GM23338 (cell line): ENCODE results near the gene TMEM63A. TPM values are rescaled to one million over a fixed set of nuclear protein-coding genes. Genes with fewer than 3 reads are reported as not detected.

Experiments used
- ATAC-seq: fragments of 200-7000 bp; cut with Tn5 transposase; 3 replicates; pipeline ENCODE4 v1.9.1; 2020
- DNase-seq: peaks from one replicate; pipeline ENCODE4 v3.0.0-alpha.2; 2015; ENCODE audit warnings: low spot score
- H2AFZ ChIP-seq: fragments of 200-600 bp; sonication (generic); 2 replicates; pipeline ENCODE4 v1.8.0; 2016; ENCODE audit warnings: antibody characterized with exemption, mild to moderate bottlenecking, moderate library complexity
- H3F3A ChIP-seq: fragments of 200-600 bp; sonication (generic); replicated peaks from 2 replicates; pipeline ENCODE4 v1.8.0; 2017; ENCODE audit warnings: antibody characterized with exemption, mixed run types, low read depth
- H3K27ac ChIP-seq: fragments of 200-600 bp; sonication (generic); 2 replicates; pipeline ENCODE4 v1.6.1; 2016; ENCODE audit warnings: low read depth
- H3K27me3 ChIP-seq: fragments of 200-600 bp; sonication (generic); 2 replicates; pipeline ENCODE4 v1.8.0; 2016; ENCODE audit warnings: mild to moderate bottlenecking, mixed run types, moderate library complexity; ENCODE audit not compliant: insufficient read depth
- H3K36me3 ChIP-seq: fragments of 200-600 bp; sonication (generic); 2 replicates; pipeline ENCODE4 v1.8.0; 2016; ENCODE audit warnings: mild to moderate bottlenecking; ENCODE audit not compliant: insufficient read depth
- H3K4me1 ChIP-seq: fragments of 200-600 bp; sonication (generic); 2 replicates; pipeline ENCODE4 v1.8.0; 2016; ENCODE audit warnings: mild to moderate bottlenecking, moderate library complexity; ENCODE audit not compliant: insufficient read depth
- H3K4me2 ChIP-seq: fragments of 200-600 bp; sonication (generic); 2 replicates; pipeline ENCODE4 v1.7.1; 2017; ENCODE audit warnings: mixed run types
- H3K4me3 ChIP-seq: fragments of 200-600 bp; sonication (generic); 2 replicates; pipeline ENCODE4 v1.6.1; 2016; ENCODE audit warnings: mixed run types
- H3K79me2 ChIP-seq: fragments of 200-600 bp; sonication (generic); replicated peaks from 2 replicates; pipeline ENCODE4 v1.8.0; 2017; ENCODE audit warnings: mild to moderate bottlenecking; ENCODE audit not compliant: insufficient read depth
- H3K9me2 ChIP-seq: fragments of 200-600 bp; sonication (generic); 2 replicates; pipeline ENCODE4 v1.8.0; 2017; ENCODE audit not compliant: insufficient read depth
- H4K20me1 ChIP-seq: fragments of 200-600 bp; sonication (generic); replicated peaks from 2 replicates; pipeline ENCODE4 v1.8.0; 2017; ENCODE audit warnings: mild to moderate bottlenecking; ENCODE audit not compliant: insufficient read depth
- H3K27ac Mint-ChIP-seq: 2 replicates; pipeline ENCODE4 v1.8.0; 2020; ENCODE audit warnings: inconsistent platforms, mild to moderate bottlenecking, moderate library complexity, mixed read lengths
- H3K27me3 Mint-ChIP-seq: 3 replicates; pipeline ENCODE4 v1.8.0; 2022; ENCODE audit warnings: low read depth, mild to moderate bottlenecking, moderate library complexity, mixed read lengths, inconsistent platforms; ENCODE audit not compliant: insufficient read depth, poor library complexity
- H3K36me3 Mint-ChIP-seq: 3 replicates; pipeline ENCODE4 v1.8.0; 2021; ENCODE audit warnings: low read depth, mild to moderate bottlenecking, inconsistent platforms, moderate library complexity, mixed read lengths
- H3K4me1 Mint-ChIP-seq: 3 replicates; pipeline ENCODE4 v1.8.0; 2020; ENCODE audit warnings: mild to moderate bottlenecking, inconsistent platforms, mixed read lengths
- H3K4me3 Mint-ChIP-seq: 3 replicates; pipeline ENCODE4 v1.8.0; 2021; ENCODE audit warnings: moderate library complexity, mild to moderate bottlenecking, inconsistent platforms, mixed read lengths
- H3K9me3 Mint-ChIP-seq: 3 replicates; pipeline ENCODE4 v1.8.0; 2020; ENCODE audit warnings: moderate library complexity, mild to moderate bottlenecking, inconsistent platforms, mixed read lengths
- CREB1 ChIP-seq: fragments of 250-450 bp; sonication (Bioruptor Pico); IDR thresholded peaks from 2 replicates; pipeline ENCODE4 v1.5.0; 2020; ENCODE audit warnings: low read depth, mild to moderate bottlenecking, moderate library complexity
- ETS1 ChIP-seq: IDR thresholded peaks from 2 replicates; pipeline ENCODE4 v1.6.1; 2016; ENCODE audit warnings: antibody characterized with exemption
- EZH2 ChIP-seq: fragments of 200-600 bp; sonication (generic); IDR thresholded peaks from one replicate; pipeline ENCODE4 v1.8.0; 2017; ENCODE audit warnings: antibody characterized with exemption, mild to moderate bottlenecking, low read depth; ENCODE audit not compliant: unreplicated experiment
- EZH2phosphoT487 ChIP-seq: fragments of 200-600 bp; sonication (generic); IDR thresholded peaks from one replicate; pipeline ENCODE4 v1.8.1; 2018; ENCODE audit warnings: antibody characterized with exemption; ENCODE audit not compliant: unreplicated experiment
- JUNB ChIP-seq: IDR thresholded peaks from one replicate; pipeline ENCODE4 v1.6.1; 2016; ENCODE audit warnings: antibody characterized with exemption; ENCODE audit not compliant: unreplicated experiment
- NANOG ChIP-seq: IDR thresholded peaks from 2 replicates; pipeline ENCODE4 v1.6.1; 2016; ENCODE audit warnings: antibody characterized with exemption, borderline replicate concordance
- POLR2AphosphoS5 ChIP-seq: IDR thresholded peaks from 2 replicates; pipeline ENCODE4 v1.6.1; 2016; ENCODE audit warnings: antibody characterized with exemption, low read depth
- STAT1 ChIP-seq: IDR thresholded peaks from one replicate; pipeline ENCODE4 v1.6.1; 2016; ENCODE audit warnings: antibody characterized with exemption; ENCODE audit not compliant: unreplicated experiment
- ZNF114 ChIP-seq: fragments of 250-450 bp; sonication (Bioruptor Pico); IDR thresholded peaks from 2 replicates; pipeline ENCODE4 v1.5.0; 2020; ENCODE audit warnings: mild to moderate bottlenecking, moderate library complexity
- ZNF331 ChIP-seq: fragments of 250-450 bp; sonication (Bioruptor Pico); IDR thresholded peaks from 2 replicates; pipeline ENCODE4 v1.5.0; 2020; ENCODE audit warnings: low read depth, mild to moderate bottlenecking, moderate library complexity
- polyA plus RNA-seq: library from polyadenylated mRNA; unstranded; fragments of >200 nt; fragmentation: Nextera tagmentation; extraction: Ambion mirVana; gene quantifications from 2 replicates; pipeline ENCODE4 v1.2.1, GENCODE V29; 2016
- total RNA-seq: library from RNA; depleted of rRNA; stranded (reverse); fragments of >200 nt; shearing (Covaris generic); gene quantifications from 2 replicates; pipeline ENCODE4 v1.2.3, GENCODE V29; 2014
- TF ChIP-seq, protein P1 (sequence below): fragments of 250-450 bp; sonication (Bioruptor Pico); IDR thresholded peaks from 2 replicates; pipeline ENCODE4 v1.5.0; 2020; ENCODE audit warnings: mild to moderate bottlenecking, moderate library complexity
- TF ChIP-seq, protein P2 (sequence below): IDR thresholded peaks from one replicate; pipeline ENCODE4 v1.6.1; 2018; ENCODE audit warnings: antibody characterized with exemption; ENCODE audit not compliant: unreplicated experiment
- TF ChIP-seq, protein P3 (sequence below), 2 experiments: fragments of 200-600 bp in 1 of 2; sonication (generic) in 1 of 2; conservative IDR thresholded peaks; 2 replicates each; pipeline versions ENCODE4 v1.5.1 to v1.6.1; 2016 to 2017; ENCODE audit warnings: antibody characterized with exemption in 2 of 2, low read depth in 2 of 2, mild to moderate bottlenecking in 2 of 2, moderate library complexity in 1 of 2

Gene TMEM63A
- total and polyA plus RNA-seq, 2 experiments from 2014 or later = 31.7 to 76.9 TPM

GRCh38 chr1:225818229-225818628 is 64.0 kb downstream of the TMEM63A start:
- peak overlapping the region; percentile 52 for H3K4me2 ChIP-seq
- H3K27ac ChIP-seq = peak overlapping the region; percentile 87; the same call in 1 of the 2 replicates
- 0 out of 2 replicates have a peak, but pooled peaks cover 6% of the 10 kb centered on the region for H3F3A ChIP-seq
- peak overlapping the region; percentile 96 for H3K27ac Mint-ChIP-seq
- peak; percentile 11; the same call in 2 of the 3 replicates for ATAC-seq
- peaks cover 4% of the 10 kb centered on the region for H3K27me3 Mint-ChIP-seq
- H3K4me1 ChIP-seq = peaks cover 40% of the 10 kb centered on the region
- H3K27me3 ChIP-seq = no peaks in the 10 kb centered on the region
- TF ChIP-seq STAT1 (no peak), ETS1 (no peak), POLR2AphosphoS5 (no peak), ZNF114 (no peak), EZH2phosphoT487 (no peak), CREB1 (no peak), NANOG (no peak), JUNB (no peak), ZNF331 (CRISPR knock-in tag) (no peak), EZH2 (no peak)
- TF ChIP-seq, protein P1, sequence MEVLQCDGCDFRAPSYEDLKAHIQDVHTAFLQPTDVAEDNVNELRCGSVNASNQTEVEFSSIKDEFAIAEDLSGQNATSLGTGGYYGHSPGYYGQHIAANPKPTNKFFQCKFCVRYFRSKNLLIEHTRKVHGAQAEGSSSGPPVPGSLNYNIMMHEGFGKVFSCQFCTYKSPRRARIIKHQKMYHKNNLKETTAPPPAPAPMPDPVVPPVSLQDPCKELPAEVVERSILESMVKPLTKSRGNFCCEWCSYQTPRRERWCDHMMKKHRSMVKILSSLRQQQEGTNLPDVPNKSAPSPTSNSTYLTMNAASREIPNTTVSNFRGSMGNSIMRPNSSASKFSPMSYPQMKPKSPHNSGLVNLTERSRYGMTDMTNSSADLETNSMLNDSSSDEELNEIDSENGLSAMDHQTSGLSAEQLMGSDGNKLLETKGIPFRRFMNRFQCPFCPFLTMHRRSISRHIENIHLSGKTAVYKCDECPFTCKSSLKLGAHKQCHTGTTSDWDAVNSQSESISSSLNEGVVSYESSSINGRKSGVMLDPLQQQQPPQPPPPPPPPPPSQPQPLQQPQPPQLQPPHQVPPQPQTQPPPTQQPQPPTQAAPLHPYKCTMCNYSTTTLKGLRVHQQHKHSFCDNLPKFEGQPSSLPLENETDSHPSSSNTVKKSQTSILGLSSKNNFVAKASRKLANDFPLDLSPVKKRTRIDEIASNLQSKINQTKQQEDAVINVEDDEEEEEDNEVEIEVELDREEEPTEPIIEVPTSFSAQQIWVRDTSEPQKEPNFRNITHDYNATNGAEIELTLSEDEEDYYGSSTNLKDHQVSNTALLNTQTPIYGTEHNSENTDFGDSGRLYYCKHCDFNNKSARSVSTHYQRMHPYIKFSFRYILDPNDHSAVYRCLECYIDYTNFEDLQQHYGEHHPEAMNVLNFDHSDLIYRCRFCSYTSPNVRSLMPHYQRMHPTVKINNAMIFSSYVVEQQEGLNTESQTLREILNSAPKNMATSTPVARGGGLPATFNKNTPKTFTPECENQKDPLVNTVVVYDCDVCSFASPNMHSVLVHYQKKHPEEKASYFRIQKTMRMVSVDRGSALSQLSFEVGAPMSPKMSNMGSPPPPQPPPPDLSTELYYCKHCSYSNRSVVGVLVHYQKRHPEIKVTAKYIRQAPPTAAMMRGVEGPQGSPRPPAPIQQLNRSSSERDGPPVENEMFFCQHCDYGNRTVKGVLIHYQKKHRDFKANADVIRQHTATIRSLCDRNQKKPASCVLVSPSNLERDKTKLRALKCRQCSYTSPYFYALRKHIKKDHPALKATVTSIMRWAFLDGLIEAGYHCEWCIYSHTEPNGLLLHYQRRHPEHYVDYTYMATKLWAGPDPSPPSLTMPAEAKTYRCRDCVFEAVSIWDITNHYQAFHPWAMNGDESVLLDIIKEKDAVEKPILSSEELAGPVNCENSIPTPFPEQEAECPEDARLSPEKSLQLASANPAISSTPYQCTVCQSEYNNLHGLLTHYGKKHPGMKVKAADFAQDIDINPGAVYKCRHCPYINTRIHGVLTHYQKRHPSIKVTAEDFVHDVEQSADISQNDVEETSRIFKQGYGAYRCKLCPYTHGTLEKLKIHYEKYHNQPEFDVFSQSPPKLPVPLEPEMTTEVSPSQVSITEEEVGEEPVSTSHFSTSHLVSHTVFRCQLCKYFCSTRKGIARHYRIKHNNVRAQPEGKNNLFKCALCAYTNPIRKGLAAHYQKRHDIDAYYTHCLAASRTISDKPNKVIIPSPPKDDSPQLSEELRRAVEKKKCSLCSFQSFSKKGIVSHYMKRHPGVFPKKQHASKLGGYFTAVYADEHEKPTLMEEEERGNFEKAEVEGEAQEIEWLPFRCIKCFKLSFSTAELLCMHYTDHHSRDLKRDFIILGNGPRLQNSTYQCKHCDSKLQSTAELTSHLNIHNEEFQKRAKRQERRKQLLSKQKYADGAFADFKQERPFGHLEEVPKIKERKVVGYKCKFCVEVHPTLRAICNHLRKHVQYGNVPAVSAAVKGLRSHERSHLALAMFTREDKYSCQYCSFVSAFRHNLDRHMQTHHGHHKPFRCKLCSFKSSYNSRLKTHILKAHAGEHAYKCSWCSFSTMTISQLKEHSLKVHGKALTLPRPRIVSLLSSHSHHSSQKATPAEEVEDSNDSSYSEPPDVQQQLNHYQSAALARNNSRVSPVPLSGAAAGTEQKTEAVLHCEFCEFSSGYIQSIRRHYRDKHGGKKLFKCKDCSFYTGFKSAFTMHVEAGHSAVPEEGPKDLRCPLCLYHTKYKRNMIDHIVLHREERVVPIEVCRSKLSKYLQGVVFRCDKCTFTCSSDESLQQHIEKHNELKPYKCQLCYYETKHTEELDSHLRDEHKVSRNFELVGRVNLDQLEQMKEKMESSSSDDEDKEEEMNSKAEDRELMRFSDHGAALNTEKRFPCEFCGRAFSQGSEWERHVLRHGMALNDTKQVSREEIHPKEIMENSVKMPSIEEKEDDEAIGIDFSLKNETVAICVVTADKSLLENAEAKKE (CRISPR knock-in tag) = no peak
- TF ChIP-seq, protein P2, sequence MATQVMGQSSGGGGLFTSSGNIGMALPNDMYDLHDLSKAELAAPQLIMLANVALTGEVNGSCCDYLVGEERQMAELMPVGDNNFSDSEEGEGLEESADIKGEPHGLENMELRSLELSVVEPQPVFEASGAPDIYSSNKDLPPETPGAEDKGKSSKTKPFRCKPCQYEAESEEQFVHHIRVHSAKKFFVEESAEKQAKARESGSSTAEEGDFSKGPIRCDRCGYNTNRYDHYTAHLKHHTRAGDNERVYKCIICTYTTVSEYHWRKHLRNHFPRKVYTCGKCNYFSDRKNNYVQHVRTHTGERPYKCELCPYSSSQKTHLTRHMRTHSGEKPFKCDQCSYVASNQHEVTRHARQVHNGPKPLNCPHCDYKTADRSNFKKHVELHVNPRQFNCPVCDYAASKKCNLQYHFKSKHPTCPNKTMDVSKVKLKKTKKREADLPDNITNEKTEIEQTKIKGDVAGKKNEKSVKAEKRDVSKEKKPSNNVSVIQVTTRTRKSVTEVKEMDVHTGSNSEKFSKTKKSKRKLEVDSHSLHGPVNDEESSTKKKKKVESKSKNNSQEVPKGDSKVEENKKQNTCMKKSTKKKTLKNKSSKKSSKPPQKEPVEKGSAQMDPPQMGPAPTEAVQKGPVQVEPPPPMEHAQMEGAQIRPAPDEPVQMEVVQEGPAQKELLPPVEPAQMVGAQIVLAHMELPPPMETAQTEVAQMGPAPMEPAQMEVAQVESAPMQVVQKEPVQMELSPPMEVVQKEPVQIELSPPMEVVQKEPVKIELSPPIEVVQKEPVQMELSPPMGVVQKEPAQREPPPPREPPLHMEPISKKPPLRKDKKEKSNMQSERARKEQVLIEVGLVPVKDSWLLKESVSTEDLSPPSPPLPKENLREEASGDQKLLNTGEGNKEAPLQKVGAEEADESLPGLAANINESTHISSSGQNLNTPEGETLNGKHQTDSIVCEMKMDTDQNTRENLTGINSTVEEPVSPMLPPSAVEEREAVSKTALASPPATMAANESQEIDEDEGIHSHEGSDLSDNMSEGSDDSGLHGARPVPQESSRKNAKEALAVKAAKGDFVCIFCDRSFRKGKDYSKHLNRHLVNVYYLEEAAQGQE = no peak
- TF ChIP-seq, protein P3, sequence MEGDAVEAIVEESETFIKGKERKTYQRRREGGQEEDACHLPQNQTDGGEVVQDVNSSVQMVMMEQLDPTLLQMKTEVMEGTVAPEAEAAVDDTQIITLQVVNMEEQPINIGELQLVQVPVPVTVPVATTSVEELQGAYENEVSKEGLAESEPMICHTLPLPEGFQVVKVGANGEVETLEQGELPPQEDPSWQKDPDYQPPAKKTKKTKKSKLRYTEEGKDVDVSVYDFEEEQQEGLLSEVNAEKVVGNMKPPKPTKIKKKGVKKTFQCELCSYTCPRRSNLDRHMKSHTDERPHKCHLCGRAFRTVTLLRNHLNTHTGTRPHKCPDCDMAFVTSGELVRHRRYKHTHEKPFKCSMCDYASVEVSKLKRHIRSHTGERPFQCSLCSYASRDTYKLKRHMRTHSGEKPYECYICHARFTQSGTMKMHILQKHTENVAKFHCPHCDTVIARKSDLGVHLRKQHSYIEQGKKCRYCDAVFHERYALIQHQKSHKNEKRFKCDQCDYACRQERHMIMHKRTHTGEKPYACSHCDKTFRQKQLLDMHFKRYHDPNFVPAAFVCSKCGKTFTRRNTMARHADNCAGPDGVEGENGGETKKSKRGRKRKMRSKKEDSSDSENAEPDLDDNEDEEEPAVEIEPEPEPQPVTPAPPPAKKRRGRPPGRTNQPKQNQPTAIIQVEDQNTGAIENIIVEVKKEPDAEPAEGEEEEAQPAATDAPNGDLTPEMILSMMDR (conservative IDR thresholded peaks at IDR 0.05; ENCODE audit: low read depth in 2 of 2) = no peak
- H3K36me3 ChIP-seq = no peaks in the 10 kb centered on the region
- H3K4me3 Mint-ChIP-seq = peak overlapping the region; percentile 9; the same call in 1 of the 3 replicates
- H3K36me3 Mint-ChIP-seq = peaks cover 18% of the 10 kb centered on the region
- H3K9me3 Mint-ChIP-seq = no peaks in the 10 kb centered on the region
- peaks cover 47% of the 10 kb centered on the region for H3K4me1 Mint-ChIP-seq
- H2AFZ ChIP-seq = no peak overlapping the region
- peaks cover 77% of the 10 kb centered on the region for H3K79me2 ChIP-seq
- no peaks in the 10 kb centered on the region for H3K9me2 ChIP-seq
- H3K4me3 ChIP-seq = no peak overlapping the region
- DNase-seq = no peak
- H4K20me1 ChIP-seq = no peaks in the 10 kb centered on the region; the same call in none of the 2 replicates
